ENCODE measurements around the gene MRTFB.
"Not testable (repeated sequence)": the region's sequence is repeated elsewhere in the genome, so short reads cannot be mapped to it uniquely, and the experiment has no call there.

MRTFB gene, protein sequence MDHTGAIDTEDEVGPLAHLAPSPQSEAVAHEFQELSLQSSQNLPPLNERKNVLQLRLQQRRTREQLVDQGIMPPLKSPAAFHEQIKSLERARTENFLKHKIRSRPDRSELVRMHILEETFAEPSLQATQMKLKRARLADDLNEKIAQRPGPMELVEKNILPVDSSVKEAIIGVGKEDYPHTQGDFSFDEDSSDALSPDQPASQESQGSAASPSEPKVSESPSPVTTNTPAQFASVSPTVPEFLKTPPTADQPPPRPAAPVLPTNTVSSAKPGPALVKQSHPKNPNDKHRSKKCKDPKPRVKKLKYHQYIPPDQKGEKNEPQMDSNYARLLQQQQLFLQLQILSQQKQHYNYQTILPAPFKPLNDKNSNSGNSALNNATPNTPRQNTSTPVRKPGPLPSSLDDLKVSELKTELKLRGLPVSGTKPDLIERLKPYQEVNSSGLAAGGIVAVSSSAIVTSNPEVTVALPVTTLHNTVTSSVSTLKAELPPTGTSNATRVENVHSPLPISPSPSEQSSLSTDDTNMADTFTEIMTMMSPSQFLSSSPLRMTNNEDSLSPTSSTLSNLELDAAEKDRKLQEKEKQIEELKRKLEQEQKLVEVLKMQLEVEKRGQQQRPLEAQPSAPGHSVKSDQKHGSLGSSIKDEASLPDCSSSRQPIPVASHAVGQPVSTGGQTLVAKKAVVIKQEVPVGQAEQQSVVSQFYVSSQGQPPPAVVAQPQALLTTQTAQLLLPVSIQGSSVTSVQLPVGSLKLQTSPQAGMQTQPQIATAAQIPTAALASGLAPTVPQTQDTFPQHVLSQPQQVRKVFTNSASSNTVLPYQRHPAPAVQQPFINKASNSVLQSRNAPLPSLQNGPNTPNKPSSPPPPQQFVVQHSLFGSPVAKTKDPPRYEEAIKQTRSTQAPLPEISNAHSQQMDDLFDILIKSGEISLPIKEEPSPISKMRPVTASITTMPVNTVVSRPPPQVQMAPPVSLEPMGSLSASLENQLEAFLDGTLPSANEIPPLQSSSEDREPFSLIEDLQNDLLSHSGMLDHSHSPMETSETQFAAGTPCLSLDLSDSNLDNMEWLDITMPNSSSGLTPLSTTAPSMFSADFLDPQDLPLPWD
- 12.8 to 32.4 (median 21.4) reads per million in 3 experiments for total RNA-seq

DNA sequence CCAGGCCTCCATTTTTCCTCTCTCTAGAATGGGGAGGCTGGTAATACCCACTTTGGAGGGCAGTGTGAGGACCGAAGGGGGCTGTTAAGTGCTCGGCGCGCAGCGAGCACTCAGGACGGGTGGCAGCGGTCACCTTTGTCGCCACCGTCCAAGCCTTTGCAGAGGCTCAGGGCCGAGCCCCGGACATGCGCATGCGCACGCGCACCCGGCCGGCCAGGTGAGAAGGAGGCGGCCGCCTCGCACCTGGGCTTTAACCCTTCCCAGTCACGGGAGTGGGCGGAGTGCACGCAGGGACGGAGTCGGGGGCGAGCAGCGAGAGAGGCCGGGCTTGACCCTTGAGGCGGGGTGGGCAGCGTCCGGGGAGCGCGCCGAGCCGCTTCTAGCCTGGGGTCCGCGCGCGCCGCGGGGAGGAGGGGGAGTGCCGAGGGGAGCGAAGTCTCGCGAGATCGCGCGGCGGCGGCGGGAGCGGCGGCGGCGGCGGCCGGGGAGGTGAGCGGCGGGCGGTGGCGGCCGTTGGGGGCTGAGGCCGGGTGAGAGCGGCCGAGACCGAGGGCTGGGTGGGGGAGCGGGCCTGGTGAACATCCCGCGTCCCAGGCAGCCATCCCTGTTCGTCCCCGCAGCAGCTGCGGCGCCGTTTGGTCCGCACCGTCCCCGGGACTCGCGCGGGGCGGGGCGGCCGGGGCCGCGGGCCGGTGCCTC, at the start of gene MRTFB:
TSS of gene MRTFB (plus strand) at position 443 of the 699 bp plus-strand sequence. CDS start 69,288 bp downstream, outside the sequence.
- peak; percentile 79 for DNase-seq

DNA sequence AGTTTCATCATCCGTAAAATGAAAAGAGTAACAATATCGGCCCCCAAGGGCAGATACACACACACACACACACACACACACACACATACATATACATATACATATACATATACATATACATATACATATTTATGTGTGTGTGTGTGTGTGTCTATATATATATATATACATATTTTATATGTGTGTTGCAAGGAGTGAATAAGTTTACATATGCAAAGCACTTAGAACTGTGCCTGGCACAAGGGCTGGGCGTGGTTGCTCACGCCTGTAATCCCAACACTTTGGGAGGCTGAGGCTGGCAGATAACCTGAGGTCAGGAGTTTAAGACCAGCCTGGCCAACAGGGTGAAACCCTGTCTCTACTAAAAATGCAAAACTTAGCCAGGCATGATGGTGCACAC, 47.6 kb upstream of the MRTFB start:
- DNase-seq: not testable (repeated sequence)

DNA sequence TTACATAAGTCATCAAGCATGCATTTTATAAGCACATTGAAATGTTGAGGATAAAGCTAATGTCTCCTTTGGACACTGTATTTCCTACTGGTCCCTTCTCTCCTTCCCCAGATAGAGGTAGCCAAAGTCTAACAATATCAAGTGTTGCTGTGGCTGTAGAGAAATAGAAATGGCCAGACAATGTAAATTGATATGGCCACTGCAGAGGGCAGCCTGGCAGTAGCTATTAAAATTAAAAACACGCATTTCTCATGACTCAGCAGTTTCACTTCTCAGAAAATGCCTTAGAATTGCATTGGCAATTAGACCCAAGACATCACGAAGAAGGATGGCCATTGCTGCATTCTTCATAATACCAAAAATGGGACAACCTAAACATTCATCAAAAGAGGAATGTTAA, 46.8 kb upstream of the MRTFB start:
- no peak for DNase-seq

DNA sequence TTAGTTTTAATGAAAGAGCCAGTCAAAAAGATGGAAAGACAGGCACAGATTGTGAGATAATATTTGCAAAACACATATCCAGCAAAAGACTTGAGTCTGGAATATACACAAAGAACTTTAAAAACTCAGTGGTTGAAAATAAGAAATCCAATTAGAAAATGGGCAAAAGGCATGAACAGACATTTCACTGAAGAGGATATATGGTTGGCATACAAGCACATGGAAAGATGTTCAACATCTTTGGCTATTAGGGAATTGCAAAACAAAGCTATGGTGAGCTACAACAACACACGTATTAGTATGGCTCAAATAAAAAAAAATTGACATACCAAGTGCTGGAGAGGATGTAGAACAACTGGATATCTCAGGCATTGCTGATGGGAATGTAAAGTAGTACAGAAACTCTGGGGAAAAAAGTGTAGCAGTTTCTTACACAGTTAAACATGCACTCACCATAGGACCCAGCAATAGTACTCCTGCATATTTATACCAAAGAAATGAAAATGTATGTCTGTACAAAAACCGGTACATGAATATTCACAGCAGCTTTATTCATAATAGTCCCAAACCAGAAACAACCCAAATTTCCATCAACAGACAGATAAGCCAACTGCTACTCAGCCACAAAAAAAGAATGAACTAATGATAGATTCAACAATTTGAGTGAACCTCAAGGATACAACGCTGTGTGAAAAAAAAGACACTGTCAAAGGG, 44.4 kb upstream of the MRTFB start:
- no peak for DNase-seq

DNA sequence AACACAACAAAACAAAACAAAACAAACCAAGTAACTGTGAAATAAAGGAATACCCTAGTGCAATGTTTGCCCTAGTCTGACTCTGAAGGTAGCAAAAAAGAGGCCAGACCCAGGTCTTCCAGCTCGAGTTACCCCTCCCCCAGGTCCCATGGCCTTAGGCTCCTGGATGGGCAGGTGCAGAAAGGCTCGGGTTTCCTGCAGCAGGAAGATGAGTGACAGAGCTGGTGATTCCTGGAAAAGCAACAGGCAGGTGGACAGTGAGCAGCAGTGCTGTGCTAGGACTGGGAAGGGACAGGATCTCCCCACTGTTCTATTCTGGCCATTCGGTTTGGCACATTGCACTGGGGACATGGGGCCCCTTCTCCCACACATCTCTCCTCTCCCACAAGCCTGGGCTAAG, 42.9 kb upstream of the MRTFB start:
- DNase-seq: no peak

DNA sequence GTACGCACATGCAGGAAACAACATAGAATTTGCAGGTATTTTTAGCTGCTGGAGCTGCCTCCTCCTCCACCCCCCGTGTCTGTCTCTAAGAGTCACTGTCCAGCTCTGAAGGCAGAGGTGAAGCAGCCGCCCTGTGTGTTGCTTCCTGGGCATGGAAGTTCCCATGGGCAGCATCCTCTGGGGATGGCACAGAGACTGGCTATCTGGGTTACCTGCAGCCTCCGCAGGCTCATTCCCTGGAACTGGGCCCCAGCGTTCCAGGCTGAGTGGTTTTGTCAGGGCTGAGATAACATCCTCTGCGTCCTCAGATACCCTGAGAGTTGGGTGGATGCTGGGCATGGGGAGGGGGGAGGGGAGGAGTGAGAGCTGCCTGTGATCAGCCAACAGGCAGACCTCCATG, 41.5 kb upstream of the MRTFB start:
- DNase-seq: no peak

DNA sequence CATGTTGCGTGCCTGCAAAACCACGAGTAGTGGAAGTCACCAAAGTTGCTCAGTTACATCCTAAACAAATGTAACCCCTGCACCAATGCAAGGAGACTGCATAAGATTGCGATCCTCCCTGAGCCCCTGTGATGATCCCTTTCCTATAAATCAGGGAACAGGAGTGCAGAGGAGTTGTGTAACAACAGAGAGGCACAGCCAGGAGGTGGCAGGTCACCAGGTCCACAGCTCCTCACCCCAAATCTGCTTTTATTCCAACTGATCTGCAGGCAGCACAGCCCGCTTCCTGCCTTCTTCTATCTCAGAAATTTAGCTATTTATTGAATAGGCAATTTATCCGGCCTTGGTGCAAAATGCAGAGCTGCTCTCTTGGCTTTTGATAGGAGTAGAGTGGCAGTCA, 36.0 kb upstream of the MRTFB start:
- DNase-seq: no peak

DNA sequence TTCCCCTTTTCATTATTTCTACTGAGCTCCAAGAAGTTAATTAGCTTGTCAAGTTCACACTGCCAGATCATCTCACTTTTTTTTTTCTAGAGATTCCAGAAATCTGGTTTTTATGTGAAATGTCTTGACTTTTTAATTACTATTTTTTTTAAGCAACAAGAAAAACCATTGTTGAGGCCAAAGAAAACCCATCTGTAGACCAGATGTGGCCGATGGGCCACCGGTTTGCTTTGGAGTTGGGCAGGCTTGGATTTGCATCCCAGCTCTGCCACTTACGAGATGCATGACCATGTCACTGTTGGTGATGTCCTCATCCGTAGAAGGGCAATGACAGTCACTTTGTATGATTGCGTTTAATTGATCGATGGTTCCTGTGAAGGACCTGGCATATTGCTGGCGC, 34.2 kb upstream of the MRTFB start:
- no peak for DNase-seq

DNA sequence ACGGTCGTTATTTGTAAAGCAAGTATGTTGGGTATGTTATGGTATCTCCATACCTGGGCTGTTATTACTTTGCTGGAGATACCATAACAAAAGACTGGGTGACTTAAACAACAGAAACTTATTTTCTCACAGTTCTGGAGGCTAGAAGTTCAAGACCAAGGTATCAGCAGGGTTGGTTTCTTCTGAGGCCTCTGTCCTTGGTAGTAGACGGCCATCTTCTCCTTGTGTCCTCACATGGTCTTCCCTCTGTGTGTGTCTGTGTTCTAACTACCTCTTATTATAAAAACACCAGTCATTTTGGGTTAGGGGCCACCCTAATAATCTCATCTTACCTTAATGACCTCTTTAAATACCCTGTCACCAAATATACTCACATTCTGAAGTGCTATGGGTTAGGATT, 33.2 kb upstream of the MRTFB start:
- no peak for DNase-seq

DNA sequence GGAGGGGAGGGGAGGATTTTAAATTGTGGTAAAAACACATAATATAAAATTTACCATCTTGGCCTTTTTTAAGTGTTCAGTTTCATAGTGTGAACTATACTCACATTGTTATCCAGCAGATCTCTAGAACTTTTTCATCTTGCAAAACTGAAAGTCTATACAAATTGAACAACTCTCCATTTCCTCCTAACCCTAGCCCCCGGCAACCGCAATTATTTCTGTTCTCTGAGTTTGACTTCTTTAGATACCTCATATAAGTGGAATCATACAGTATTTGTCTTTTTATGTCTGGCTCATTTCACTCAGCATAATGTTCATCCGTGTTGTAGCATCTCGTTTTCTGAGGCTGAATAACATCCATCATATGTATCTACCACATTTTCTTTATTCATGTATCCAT, 30.0 kb upstream of the MRTFB start:
- DNase-seq: no peak

DNA sequence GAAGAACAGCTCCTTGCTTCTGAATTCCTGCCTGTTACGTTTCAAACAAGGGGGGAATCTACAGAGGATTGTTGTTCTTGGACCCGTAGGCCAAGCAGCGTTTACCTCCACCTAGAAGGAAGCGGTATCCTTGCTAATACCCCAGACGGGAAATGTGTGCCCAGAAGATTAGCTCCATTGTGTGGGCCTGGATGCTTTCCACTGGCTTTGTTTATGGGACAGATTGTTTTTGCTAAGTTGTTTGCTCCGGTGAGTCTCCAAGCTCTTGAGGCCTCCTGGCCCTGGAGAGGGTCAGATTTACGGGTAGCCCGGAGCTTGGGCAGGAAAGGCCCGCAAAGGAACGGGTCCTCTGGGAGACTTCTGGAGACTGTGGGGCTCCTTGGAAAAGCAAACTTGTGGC, 28.4 kb upstream of the MRTFB start:
- no peak for DNase-seq

DNA sequence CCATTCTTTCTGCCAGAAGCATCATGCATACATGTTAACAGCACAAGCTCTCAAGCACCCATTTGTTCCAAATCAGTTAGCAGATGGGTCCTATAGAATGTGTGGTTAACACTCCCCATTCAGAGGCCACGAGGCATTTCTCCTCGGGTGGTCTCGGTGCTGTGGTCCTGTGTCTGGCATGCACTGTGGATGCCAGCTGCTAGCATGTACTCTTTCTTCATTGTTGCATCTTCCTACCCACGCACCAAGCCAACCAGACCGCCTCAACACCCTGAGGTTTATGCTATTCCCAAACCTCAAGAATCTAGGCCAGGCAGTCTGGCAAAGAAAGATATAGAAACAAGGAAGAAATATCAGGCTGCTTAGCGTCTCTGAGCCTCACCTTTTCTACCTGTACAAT, 27.8 kb upstream of the MRTFB start:
- DNase-seq: no peak

DNA sequence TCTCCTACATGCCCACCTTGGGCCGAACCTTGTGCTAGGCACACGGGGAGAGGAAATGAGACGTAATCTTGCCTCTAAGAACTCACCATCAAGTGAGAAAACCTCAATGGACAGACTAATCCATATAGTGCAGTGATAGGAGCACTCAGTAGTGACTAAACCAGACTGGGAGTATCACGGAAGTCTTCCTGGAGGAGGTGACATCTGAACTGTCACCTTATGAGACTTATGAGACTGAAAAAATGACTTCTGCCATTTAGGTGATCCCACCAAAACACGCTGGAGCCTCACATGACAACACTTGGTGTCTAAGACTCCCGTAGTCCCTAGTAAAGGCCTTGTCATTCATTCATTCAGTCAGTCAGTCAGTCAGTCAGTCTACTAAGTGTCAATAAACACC, 27.3 kb upstream of the MRTFB start:
- no peak for DNase-seq

DNA sequence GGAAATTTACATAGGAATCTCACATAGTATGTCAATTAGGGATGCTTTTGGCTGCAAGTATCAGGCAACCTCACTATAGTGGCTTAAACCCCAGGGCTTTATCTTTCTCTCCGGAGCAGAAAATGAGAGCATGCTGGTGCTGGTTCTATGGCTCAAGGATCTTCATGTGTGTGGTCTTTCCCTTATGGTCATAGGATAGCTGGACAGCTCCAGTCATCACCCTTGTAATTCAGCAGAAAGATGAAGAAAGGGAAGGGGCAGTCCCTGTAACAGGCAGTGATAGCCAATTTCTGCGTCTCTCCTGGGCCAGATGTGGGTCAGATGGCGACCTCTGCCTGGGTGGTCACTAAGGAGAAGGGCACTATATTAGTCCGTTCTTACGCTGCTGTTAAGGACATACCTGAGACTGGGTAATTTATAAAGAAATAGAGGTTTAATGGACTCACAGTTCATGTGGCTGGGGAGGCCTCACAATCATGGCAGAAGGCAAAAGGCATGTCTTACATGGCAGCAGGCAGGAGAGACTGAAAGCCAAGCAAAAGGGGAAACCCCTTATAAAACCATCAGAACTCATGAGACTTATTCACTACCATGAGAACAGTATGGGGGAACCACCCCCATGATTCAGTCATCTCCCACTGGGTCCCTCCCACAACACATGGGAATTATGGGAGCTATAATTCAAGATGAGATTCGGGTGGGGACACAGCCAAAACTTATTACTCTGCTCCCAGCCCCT, 23.8 kb upstream of the MRTFB start:
- not testable (repeated sequence) for DNase-seq

DNA sequence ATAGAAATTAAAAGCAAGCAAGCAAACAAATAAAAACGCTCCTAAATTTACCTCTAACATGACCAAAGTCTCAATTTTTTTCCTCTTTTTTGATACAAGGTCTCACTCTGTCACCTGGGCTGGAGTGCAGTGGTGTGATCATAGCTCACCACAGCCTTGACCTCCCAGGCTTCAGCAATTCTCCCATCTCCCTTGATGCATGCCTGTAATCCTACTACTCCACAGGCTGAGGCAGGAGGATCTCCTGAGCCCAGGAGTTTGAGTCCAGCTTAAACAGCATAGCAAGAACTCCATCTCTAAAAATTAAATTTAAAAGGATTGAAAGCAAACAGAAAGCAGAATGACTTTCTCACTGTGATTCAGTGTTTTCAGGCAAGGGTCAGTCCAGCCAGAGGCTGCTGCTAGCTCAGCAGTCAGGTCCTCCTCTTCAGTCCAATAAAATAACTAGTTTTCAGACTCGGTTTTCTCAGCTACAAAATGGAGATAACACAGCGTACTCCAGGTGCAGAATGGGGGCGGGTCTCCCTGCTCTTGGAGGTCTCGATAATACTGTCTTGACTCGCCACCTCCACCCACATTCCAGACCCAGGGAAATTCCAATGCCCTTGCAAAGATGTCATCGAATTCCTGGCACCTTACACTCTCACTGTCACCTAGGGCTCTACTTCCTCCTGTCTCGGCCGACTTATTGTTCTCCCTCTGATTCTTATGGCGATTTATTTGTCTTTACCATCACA, 20.7 kb upstream of the MRTFB start:
- DNase-seq: no peak

DNA sequence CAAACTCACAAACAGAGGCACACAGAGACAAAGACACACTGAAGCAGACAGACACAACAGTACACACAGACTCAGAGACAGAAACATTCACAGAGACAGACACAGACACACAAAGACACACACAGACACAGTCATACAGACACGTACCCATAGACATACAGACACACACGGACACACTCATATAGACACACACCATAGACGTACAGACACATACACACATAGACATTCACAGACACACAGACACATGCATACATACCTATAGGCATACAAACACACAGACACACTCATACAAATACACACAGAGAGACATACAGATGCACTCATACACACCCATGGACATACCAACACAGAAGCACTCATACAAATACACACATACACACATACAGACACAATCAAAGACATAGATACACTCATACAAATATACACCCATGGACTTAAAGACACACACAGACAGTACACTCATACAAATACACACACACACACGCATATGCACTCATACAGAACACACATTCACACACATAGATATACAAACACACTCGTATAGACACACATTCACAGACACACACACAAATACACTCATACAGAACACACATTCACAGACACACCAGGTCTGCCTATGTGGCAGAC, 19.9 kb upstream of the MRTFB start:
- no peak for DNase-seq

DNA sequence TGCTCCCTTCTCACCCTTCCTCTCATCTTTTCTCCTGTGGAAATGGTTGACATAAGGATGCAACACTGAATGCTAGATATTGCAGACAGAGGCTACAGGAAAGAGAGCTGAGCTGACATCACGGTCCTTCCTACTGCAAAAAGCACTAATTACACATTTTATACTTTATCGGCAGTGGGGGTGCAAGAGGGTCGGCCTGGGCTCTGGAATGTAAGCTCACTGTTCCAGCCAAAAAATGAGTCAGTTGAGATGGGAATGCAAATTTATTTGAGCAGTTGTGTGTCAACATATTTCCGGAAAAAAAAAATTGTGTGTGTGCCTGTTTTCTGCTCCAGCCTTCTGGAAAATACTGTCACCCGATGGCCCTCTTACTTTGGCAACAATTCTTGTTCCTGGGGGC, 14.1 kb upstream of the MRTFB start:
- no peak for DNase-seq

DNA sequence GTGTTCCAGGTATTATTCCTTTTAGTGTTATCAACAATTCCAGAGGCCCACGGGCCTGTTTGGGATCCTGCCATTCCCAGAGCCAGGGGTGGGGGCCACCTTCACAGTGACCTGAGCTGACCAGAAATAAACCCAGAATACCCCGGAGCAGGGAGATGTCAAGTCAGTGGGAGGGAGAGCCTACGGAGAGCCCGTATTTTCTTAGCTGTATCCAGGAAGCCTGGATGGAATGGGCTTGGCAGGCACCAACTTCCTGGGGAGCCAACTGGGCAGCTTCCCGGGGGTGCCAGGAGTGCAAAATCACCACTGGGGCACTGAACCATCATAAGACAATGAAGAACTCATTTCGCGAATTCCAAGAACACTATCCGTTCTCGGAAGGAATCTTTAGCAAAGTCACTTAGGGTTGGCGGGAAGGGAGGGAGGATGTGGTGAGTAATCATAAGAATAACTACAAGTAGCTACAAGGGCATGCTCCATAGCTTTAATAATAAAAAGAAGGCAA, 13.2 kb upstream of the MRTFB start:
- no peak for DNase-seq

DNA sequence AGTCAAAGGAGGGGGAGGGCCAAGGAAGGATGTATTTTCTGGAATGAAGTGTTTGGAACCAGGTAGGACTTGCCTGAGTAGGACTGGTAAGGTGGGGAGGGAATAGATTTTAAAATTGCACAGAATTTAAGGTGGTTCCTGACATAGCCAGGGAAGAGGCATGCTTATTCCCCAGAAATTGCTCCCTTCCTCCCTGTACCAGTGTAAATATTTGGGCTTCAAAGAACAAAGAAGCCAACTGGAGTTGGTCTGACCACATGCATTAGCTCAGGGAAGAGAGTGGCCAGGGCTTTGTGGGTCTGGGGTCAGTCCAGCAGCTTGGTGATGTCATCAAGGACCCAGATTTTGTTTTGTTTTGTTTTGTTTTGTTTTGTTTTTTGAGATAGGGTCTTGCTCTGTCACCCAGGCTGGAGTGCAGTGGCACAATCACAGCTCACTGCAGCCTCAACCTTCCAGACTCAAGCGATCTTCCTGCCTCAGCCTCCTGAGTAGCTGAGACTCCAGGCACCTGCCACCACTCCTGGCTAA, 9.3 kb upstream of the MRTFB start:
- no peak for DNase-seq

DNA sequence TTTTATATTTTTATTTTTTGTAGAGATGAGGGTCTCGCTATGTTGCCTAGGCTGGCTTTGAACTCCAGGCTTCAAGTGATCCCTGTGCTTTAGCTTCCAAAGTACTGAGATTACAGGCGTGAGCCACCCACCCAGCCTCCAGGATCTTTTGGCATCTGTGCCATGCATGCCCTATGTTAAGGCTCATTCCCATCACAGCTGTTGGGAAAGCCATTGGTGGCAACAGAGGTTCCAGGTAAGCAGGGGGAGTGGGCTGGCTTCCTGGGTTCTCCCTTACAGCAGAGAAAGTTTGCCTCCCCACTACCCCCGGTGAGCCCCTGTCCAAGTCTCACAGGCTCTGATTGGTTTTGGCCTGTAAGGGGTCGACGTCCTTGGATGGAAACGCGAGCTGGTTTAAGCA, 8.9 kb upstream of the MRTFB start:
- no peak for DNase-seq
